NB4 (cell line): Measurements from ENCODE around the gene ULBP1.

Experiments used
- DNase-seq: peaks from one replicate; pipeline ENCODE4 v3.0.0; 2010; ENCODE audit warnings: low read depth
- H3K4me3 ChIP-seq: one replicate; pipeline ENCODE4 v1.5.1; 2011; ENCODE audit warnings: mild to moderate bottlenecking, low read depth, low read length, moderate library complexity
- MYC ChIP-seq: IDR thresholded peaks from 2 replicates; pipeline ENCODE4 v1.6.1; 2011; ENCODE audit warnings: low read depth, low read length
- POLR2A ChIP-seq: IDR thresholded peaks from 2 replicates; pipeline ENCODE4 v1.6.1; 2011; ENCODE audit warnings: mild to moderate bottlenecking; ENCODE audit not compliant: insufficient read length; ENCODE audit errors: extremely low read depth
- TF ChIP-seq, protein P1 (sequence below): IDR thresholded peaks from one replicate; pipeline ENCODE4 v1.5.1; 2012; ENCODE audit warnings: low read depth, low read length
- TF ChIP-seq, protein P2 (sequence below): IDR thresholded peaks from 2 replicates; pipeline ENCODE4 v1.6.1; 2011; ENCODE audit warnings: low read depth, low read length

Gene ULBP1

DNA sequence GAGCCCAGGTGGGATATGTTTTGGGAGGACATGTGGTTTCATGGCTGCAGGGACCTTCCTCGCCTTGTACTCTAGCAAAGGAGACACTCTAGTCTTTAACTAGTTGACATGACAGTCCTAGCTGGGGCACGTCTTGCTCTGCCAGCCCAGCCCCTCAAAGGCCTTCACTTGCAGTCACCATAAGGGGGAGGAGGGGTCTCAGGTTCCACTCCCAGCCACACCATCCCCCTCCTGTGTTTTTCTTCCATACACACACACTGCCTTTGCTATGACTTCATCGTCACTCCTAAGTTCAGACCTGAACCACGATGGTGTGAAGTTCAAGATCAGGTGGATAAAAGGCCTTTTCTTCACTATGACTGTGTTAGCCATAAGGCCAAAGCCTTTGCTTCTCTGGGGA, 13.5 kb downstream of the ULBP1 start:
- DNase-seq, result no peak
- no peak overlapping the region for H3K4me3 ChIP-seq
- TF ChIP-seq MYC, result no peak
- TF ChIP-seq, protein P1, sequence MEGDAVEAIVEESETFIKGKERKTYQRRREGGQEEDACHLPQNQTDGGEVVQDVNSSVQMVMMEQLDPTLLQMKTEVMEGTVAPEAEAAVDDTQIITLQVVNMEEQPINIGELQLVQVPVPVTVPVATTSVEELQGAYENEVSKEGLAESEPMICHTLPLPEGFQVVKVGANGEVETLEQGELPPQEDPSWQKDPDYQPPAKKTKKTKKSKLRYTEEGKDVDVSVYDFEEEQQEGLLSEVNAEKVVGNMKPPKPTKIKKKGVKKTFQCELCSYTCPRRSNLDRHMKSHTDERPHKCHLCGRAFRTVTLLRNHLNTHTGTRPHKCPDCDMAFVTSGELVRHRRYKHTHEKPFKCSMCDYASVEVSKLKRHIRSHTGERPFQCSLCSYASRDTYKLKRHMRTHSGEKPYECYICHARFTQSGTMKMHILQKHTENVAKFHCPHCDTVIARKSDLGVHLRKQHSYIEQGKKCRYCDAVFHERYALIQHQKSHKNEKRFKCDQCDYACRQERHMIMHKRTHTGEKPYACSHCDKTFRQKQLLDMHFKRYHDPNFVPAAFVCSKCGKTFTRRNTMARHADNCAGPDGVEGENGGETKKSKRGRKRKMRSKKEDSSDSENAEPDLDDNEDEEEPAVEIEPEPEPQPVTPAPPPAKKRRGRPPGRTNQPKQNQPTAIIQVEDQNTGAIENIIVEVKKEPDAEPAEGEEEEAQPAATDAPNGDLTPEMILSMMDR, result no peak

DNA sequence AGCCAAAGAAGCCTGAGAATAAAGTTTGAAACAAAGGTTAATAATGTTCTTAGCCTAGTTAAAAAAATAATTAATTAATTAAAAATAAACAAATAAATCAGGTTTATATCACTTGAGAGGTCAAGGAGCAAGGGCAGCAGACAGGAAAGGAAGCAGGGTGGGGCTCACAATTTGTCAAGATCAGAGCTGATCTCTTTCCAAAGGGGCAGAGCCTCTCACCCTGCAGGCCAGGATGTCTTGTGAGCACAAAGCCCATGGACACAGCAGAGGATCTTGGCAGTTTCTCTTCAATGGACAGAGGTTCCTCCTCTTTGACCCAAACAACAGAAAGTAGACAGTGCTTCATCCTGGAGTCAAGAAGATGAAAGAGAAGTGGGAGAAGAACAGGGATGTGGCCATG, 14.9 kb downstream of the ULBP1 start:
- TF ChIP-seq, protein P1, result no peak
- TF ChIP-seq, protein P2, sequence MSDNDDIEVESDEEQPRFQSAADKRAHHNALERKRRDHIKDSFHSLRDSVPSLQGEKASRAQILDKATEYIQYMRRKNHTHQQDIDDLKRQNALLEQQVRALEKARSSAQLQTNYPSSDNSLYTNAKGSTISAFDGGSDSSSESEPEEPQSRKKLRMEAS, result no peak
- no peak for TF ChIP-seq POLR2A
- no peak for TF ChIP-seq MYC

GRCh38 chr6:149979293-149979692, 15.6 kb downstream of the ULBP1 start:
- H3K4me3 ChIP-seq, result no peak overlapping the region
- TF ChIP-seq, protein P2, result no peak
- TF ChIP-seq POLR2A (no peak), MYC (no peak)
- TF ChIP-seq, protein P1, result no peak
- no peak for DNase-seq

More for the DNA sequence above, 14.9 kb downstream of the ULBP1 start:
- DNase-seq, result no peak
- H3K4me3 ChIP-seq, result no peak overlapping the region

DNA sequence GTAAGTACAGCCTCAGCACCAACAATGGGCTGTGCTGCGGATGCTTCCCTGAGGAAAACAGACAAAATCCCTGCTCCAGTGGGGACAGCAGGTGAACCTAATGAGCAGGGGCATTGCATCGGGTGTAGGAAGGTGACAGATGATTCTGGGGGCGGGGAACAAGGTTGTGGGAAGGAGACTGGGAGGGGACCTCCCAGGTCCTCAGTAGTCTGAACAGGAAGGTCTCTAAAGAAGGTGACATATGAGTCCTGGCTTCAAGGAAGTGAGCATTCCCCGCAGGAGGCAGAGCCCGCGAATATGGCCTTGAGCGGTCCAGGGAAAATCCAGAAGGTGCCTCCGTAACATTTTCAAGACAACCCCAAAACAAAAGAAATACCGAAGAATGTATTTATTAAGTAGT, 19.4 kb downstream of the ULBP1 start:
- H3K4me3 ChIP-seq, result no peak overlapping the region
- no peak for DNase-seq
- TF ChIP-seq MYC, result no peak
- TF ChIP-seq POLR2A, result no peak
- TF ChIP-seq, protein P2, result no peak
- TF ChIP-seq, protein P1, result no peak

GRCh38 chr6:149984773-149985172, 21.0 kb downstream of the ULBP1 start:
- TF ChIP-seq, protein P2, result no peak
- no peak for TF ChIP-seq POLR2A
- TF ChIP-seq, protein P1, result no peak
- no peak for TF ChIP-seq MYC
- H3K4me3 ChIP-seq, result no peak overlapping the region
- no peak for DNase-seq

DNA sequence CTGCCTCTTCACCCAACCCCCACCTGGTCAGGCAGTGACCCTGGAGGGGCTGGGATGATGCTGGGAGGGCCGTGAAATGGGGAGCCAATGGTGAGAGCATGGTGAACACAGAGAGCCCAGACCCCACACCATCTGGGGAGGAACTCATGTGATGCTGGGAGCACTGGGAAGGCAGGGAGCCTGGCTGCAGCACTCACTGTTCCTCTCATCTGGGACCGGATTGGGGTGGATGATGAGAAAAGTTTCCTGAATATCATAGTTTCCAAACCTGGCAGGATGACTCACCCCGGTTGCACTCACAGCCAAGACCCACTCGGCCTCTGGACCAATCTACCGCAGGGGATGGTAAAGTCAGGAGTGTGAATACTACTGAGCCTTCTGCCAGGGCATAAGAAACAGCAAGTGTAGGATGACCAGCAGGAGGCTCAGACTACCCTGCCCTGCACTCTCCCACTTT, 21.8 kb downstream of the ULBP1 start:
- no peak for DNase-seq
- H3K4me3 ChIP-seq, result no peak overlapping the region
- TF ChIP-seq, protein P2, result no peak
- TF ChIP-seq, protein P1, result no peak
- TF ChIP-seq MYC, result no peak
- no peak for TF ChIP-seq POLR2A
